GM10266 (cell line): ENCODE results near the gene BTBD7.
A peak's percentile ranks its signal among the peaks of the same experiment; 100 is the strongest.

Source experiments
- DNase-seq: peaks from one replicate; pipeline ENCODE4 v3.0.0; 2012; ENCODE audit errors: extremely low spot score
- CTCF ChIP-seq: IDR thresholded peaks from 2 replicates; pipeline ENCODE4 v1.5.1; 2012; ENCODE audit warnings: mild to moderate bottlenecking, low read depth; ENCODE audit not compliant: control insufficient read depth, insufficient read depth; ENCODE audit errors: missing control alignments

Gene BTBD7

GRCh38 chr14:93333631-93334103 lies 831 bp upstream of the BTBD7 start:
- no peak for DNase-seq

DNA sequence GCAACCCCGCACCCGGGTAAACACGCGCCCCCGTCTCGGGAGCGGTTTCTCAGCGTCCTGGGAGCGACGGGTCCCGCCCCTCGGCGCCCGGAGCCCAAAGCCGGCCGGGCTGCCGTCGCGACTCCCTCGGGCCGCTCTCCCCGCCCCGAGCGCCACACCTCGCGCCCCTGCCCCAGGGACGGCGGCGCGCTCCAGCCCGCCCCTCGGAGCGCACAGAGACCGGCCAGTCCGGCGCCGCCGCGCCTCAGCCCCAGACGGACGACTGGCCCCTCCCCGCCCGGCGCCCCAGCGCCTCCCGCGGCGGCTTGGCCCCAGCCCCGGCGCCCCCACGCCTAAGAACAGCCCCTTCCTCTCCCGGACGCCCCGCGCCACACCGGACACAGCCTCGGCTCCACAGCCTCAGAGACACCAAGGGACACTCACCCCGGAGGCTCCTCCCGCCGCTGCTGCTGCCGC lies 411 bp downstream of the BTBD7 start:
- no peak for TF ChIP-seq CTCF
- peak; percentile 79 for DNase-seq

More at GRCh38 chr14:93333631-93334103, 831 bp upstream of the BTBD7 start:
- TF ChIP-seq CTCF: no peak

GRCh38 chr14:93331728-93332396 lies 974 bp downstream of the BTBD7 start:
- DNase-seq: no peak
- TF ChIP-seq CTCF: no peak

- no peak for TF ChIP-seq CTCF
- peak; percentile 47 for DNase-seq
Measured at GRCh38 chr14:93331002-93331727, 1.7 kb downstream of the BTBD7 start.

DNA sequence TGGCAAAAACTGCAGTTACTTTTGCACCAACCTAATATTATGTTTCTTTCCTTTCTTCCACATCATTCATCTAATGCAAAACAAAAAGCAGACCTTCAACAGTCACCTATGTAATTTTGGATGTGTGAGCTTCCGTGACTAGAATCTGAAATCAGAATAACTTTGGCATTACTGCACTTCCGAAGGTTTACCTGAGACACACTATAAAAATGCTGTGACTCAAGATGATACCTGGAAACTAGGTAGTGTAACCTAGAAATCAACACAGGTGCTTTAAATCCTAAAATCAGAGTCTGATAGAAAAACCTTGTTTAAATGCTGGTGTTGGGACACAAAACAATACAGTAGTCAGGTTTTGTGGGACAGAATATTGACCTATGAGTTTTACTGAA lies 2.2 kb downstream of the BTBD7 start:
- DNase-seq: no peak
- no peak for TF ChIP-seq CTCF

DNA sequence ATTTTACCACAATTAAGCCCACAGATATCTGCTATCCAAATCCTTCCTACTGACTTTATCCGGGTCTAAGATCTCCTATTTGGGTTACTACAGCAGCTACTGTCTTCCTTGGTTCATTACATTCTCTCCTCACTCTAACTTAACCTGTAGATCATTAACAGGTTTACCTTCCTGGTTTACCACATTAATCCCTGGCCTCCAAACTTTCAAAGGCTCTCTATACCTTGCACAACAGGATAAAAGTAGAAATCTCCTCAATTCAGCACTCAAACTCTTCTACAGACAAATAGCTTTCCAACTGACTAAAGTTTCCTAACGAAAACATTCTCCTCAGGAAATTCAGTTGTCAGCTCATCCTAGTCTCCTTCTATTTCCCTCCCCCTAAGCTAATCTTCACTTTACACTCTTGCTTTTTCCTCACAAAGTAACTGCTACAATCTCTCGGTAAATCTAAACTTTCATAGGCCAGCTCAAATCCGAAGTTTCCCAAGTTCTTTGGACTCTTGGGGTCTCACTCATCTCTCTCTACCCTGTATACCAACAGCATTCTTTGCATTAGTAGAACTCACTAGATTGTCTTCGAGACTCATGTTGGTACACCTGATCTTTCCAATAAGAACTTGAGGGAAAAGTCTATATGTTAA lies 2.7 kb downstream of the BTBD7 start:
- no peak for DNase-seq

More for the DNA sequence above, 2.7 kb downstream of the BTBD7 start:
- TF ChIP-seq CTCF: no peak
